DND-41 (cell line): ENCODE measurements around the gene LAMA2.

Experiments
- EZH2 ChIP-seq: IDR thresholded peaks from 3 replicates; pipeline ENCODE4 v1.6.1; 2012; ENCODE audit warnings: borderline replicate concordance, low read depth, mild to moderate bottlenecking, moderate library complexity, low read length, inconsistent platforms; ENCODE audit not compliant: severe bottlenecking
- TF ChIP-seq, protein P1 (sequence below): IDR thresholded peaks from 2 replicates; pipeline ENCODE4 v1.5.1; 2012; ENCODE audit warnings: borderline replicate concordance, low read length, moderate library complexity, mild to moderate bottlenecking; ENCODE audit not compliant: poor library complexity, severe bottlenecking; ENCODE audit errors: extremely low read depth

DNA sequence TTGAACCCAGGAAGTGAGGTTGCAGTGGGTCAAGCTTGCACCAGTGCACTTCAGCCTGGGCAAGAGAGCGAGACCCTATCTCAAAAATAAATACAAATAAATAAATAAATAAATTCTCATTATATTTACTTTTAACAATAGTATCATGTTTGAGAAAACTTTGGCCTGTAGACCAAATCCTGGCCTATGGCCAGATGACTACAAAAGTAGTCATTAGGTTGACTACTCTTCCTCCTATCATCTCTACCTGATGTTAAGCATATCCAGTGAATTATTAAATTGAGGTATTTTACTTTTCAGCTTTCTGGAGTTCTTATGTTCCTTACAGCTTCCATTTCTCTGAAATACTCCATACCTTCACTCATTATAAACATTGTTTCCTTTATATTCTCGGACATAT lies 280.6 kb downstream of the LAMA2 start:
- TF ChIP-seq, protein P1, sequence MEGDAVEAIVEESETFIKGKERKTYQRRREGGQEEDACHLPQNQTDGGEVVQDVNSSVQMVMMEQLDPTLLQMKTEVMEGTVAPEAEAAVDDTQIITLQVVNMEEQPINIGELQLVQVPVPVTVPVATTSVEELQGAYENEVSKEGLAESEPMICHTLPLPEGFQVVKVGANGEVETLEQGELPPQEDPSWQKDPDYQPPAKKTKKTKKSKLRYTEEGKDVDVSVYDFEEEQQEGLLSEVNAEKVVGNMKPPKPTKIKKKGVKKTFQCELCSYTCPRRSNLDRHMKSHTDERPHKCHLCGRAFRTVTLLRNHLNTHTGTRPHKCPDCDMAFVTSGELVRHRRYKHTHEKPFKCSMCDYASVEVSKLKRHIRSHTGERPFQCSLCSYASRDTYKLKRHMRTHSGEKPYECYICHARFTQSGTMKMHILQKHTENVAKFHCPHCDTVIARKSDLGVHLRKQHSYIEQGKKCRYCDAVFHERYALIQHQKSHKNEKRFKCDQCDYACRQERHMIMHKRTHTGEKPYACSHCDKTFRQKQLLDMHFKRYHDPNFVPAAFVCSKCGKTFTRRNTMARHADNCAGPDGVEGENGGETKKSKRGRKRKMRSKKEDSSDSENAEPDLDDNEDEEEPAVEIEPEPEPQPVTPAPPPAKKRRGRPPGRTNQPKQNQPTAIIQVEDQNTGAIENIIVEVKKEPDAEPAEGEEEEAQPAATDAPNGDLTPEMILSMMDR = no peak
- TF ChIP-seq EZH2 = no peak
